ENCODE data around the gene VIPR2.

The VIPR2 gene

GRCh38 chr7:159118197-159118595 lies 26.5 kb downstream of the VIPR2 start:
- Histone ChIP-seq H3K36me3 (ENCODE audit: control insufficient read depth, insufficient read depth, low read length, severe bottlenecking) (no peaks in the 10 kb centered on the region), H3K4me3 (ENCODE audit: low read length) (no peak overlapping the region), H3K4me1 (ENCODE audit: control insufficient read depth, insufficient read depth, low read length) (no peaks in the 10 kb centered on the region)

GRCh38 chr7:159117366-159118196 lies 27.1 kb downstream of the VIPR2 start:
- H3K9ac ChIP-seq (ENCODE audit: low read length) = no peak overlapping the region

More at GRCh38 chr7:159118197-159118595, 26.5 kb downstream of the VIPR2 start:
- no peak overlapping the region for H3K9ac ChIP-seq (ENCODE audit: low read length)
- H3K9me3 ChIP-seq (ENCODE audit: control insufficient read depth, low read length) = no peaks in the 10 kb centered on the region
- peaks cover 17% of the 10 kb centered on the region for H3K27me3 ChIP-seq (replicated peaks; ENCODE audit: control insufficient read depth, insufficient read depth, low read length)
- no peak for DNase-seq (ENCODE audit: low read depth)

GRCh38 chr7:159116581-159117339 lies 27.9 kb downstream of the VIPR2 start:
- Histone ChIP-seq H3K9ac (ENCODE audit: low read length) (no peak overlapping the region), H3K4me3 (ENCODE audit: low read length) (no peak overlapping the region), H3K27me3 (replicated peaks; ENCODE audit: control insufficient read depth, insufficient read depth, low read length) (peaks cover 27% of the 10 kb centered on the region), H3K9me3 (ENCODE audit: control insufficient read depth, low read length) (no peaks in the 10 kb centered on the region), H3K36me3 (ENCODE audit: control insufficient read depth, insufficient read depth, low read length, severe bottlenecking) (no peaks in the 10 kb centered on the region), H3K4me1 (ENCODE audit: control insufficient read depth, insufficient read depth, low read length) (no peaks in the 10 kb centered on the region)
- no peak for DNase-seq (ENCODE audit: low read depth)

More at GRCh38 chr7:159117366-159118196, 27.1 kb downstream of the VIPR2 start:
- Histone ChIP-seq H3K9me3 (ENCODE audit: control insufficient read depth, low read length) (no peaks in the 10 kb centered on the region), H3K27me3 (replicated peaks; ENCODE audit: control insufficient read depth, insufficient read depth, low read length) (peaks cover 20% of the 10 kb centered on the region), H3K4me1 (ENCODE audit: control insufficient read depth, insufficient read depth, low read length) (no peaks in the 10 kb centered on the region), H3K4me3 (ENCODE audit: low read length) (no peak overlapping the region), H3K36me3 (ENCODE audit: control insufficient read depth, insufficient read depth, low read length, severe bottlenecking) (no peaks in the 10 kb centered on the region)
- DNase-seq (ENCODE audit: low read depth) = no peak

- DNase-seq (ENCODE audit: low read depth) = no peak
- H3K27me3 ChIP-seq (replicated peaks; ENCODE audit: control insufficient read depth, insufficient read depth, low read length) = peaks cover 27% of the 10 kb centered on the region
- no peaks in the 10 kb centered on the region for H3K9me3 ChIP-seq (ENCODE audit: control insufficient read depth, low read length)
- H3K36me3 ChIP-seq (ENCODE audit: control insufficient read depth, insufficient read depth, low read length, severe bottlenecking) = no peaks in the 10 kb centered on the region
- no peak overlapping the region for H3K4me3 ChIP-seq (ENCODE audit: low read length)
- H3K9ac ChIP-seq (ENCODE audit: low read length) = no peak overlapping the region
- H3K4me1 ChIP-seq (ENCODE audit: control insufficient read depth, insufficient read depth, low read length) = no peaks in the 10 kb centered on the region
Measured at GRCh38 chr7:159115601-159116501, 28.8 kb downstream of the VIPR2 start.

- H3K36me3 ChIP-seq (ENCODE audit: control insufficient read depth, insufficient read depth, low read length, severe bottlenecking) = no peaks in the 10 kb centered on the region
- DNase-seq (ENCODE audit: low read depth) = no peak
- no peaks in the 10 kb centered on the region for H3K9me3 ChIP-seq (ENCODE audit: control insufficient read depth, low read length)
Measured at GRCh38 chr7:159114981-159115380, 29.7 kb downstream of the VIPR2 start.

GRCh38 chr7:159114096-159114495 lies 30.6 kb downstream of the VIPR2 start:
- H3K9me3 ChIP-seq (ENCODE audit: control insufficient read depth, low read length) = no peaks in the 10 kb centered on the region
- no peak for DNase-seq (ENCODE audit: low read depth)
- peaks cover 27% of the 10 kb centered on the region for H3K27me3 ChIP-seq (replicated peaks; ENCODE audit: control insufficient read depth, insufficient read depth, low read length)
- H3K4me3 ChIP-seq (ENCODE audit: low read length) = no peak overlapping the region
- H3K36me3 ChIP-seq (ENCODE audit: control insufficient read depth, insufficient read depth, low read length, severe bottlenecking) = no peaks in the 10 kb centered on the region
- H3K4me1 ChIP-seq (ENCODE audit: control insufficient read depth, insufficient read depth, low read length) = no peaks in the 10 kb centered on the region
- H3K9ac ChIP-seq (ENCODE audit: low read length) = no peak overlapping the region

More at GRCh38 chr7:159114981-159115380, 29.7 kb downstream of the VIPR2 start:
- no peaks in the 10 kb centered on the region for H3K4me1 ChIP-seq (ENCODE audit: control insufficient read depth, insufficient read depth, low read length)
- H3K27me3 ChIP-seq (replicated peaks; ENCODE audit: control insufficient read depth, insufficient read depth, low read length) = peaks cover 27% of the 10 kb centered on the region
- no peak overlapping the region for H3K9ac ChIP-seq (ENCODE audit: low read length)
- H3K4me3 ChIP-seq (ENCODE audit: low read length) = no peak overlapping the region

- no peaks in the 10 kb centered on the region for H3K36me3 ChIP-seq (ENCODE audit: control insufficient read depth, insufficient read depth, low read length, severe bottlenecking)
- no peak for DNase-seq (ENCODE audit: low read depth)
- peaks cover 4% of the 10 kb centered on the region for H3K4me1 ChIP-seq (ENCODE audit: control insufficient read depth, insufficient read depth, low read length)
- H3K27me3 ChIP-seq (replicated peaks; ENCODE audit: control insufficient read depth, insufficient read depth, low read length) = peaks cover 27% of the 10 kb centered on the region
- H3K9me3 ChIP-seq (ENCODE audit: control insufficient read depth, low read length) = no peaks in the 10 kb centered on the region
- no peak overlapping the region for H3K9ac ChIP-seq (ENCODE audit: low read length)
- H3K4me3 ChIP-seq (ENCODE audit: low read length) = no peak overlapping the region
Measured at GRCh38 chr7:159113056-159113455, 31.6 kb downstream of the VIPR2 start.

- H3K27me3 ChIP-seq (replicated peaks; ENCODE audit: control insufficient read depth, insufficient read depth, low read length) = peaks cover 25% of the 10 kb centered on the region
Measured at GRCh38 chr7:159112136-159113011, 32.3 kb downstream of the VIPR2 start.

GRCh38 chr7:159109653-159110035 lies 35.0 kb downstream of the VIPR2 start:
- Histone ChIP-seq H3K27me3 (replicated peaks; ENCODE audit: control insufficient read depth, insufficient read depth, low read length) (peaks cover 13% of the 10 kb centered on the region), H3K9me3 (ENCODE audit: control insufficient read depth, low read length) (no peaks in the 10 kb centered on the region), H3K4me1 (ENCODE audit: control insufficient read depth, insufficient read depth, low read length) (peaks cover 4% of the 10 kb centered on the region), H3K4me3 (ENCODE audit: low read length) (no peak overlapping the region), H3K36me3 (ENCODE audit: control insufficient read depth, insufficient read depth, low read length, severe bottlenecking) (no peaks in the 10 kb centered on the region), H3K9ac (ENCODE audit: low read length) (no peak overlapping the region)
- no peak for DNase-seq (ENCODE audit: low read depth)

More at GRCh38 chr7:159112136-159113011, 32.3 kb downstream of the VIPR2 start:
- no peak for DNase-seq (ENCODE audit: low read depth)
- peaks cover 4% of the 10 kb centered on the region for H3K4me1 ChIP-seq (ENCODE audit: control insufficient read depth, insufficient read depth, low read length)
- H3K4me3 ChIP-seq (ENCODE audit: low read length) = no peak overlapping the region
- no peak overlapping the region for H3K9ac ChIP-seq (ENCODE audit: low read length)
- no peaks in the 10 kb centered on the region for H3K36me3 ChIP-seq (ENCODE audit: control insufficient read depth, insufficient read depth, low read length, severe bottlenecking)
- no peaks in the 10 kb centered on the region for H3K9me3 ChIP-seq (ENCODE audit: control insufficient read depth, low read length)

- Histone ChIP-seq H3K36me3 (ENCODE audit: control insufficient read depth, insufficient read depth, low read length, severe bottlenecking) (no peaks in the 10 kb centered on the region), H3K27me3 (replicated peaks; ENCODE audit: control insufficient read depth, insufficient read depth, low read length) (peaks cover 13% of the 10 kb centered on the region), H3K9me3 (ENCODE audit: control insufficient read depth, low read length) (no peaks in the 10 kb centered on the region), H3K4me3 (ENCODE audit: low read length) (no peak overlapping the region), H3K4me1 (ENCODE audit: control insufficient read depth, insufficient read depth, low read length) (peaks cover 4% of the 10 kb centered on the region), H3K9ac (ENCODE audit: low read length) (no peak overlapping the region)
- no peak for DNase-seq (ENCODE audit: low read depth)
Measured at GRCh38 chr7:159108941-159109652, 35.6 kb downstream of the VIPR2 start.

Data from adipocyte (in vitro differentiated cells).